Measurements from ENCODE around the gene TCP11.
A peak's percentile ranks its signal among the peaks of the same experiment; 100 is the strongest.

TCP11 gene

GRCh38 chr6:35170891-35171290 is 29.8 kb upstream of the TCP11 start:
- DNase-seq: no peak

GRCh38 chr6:35170166-35170565 is 29.0 kb upstream of the TCP11 start:
- DNase-seq: peak; percentile 71

- no peak for DNase-seq
Observed at GRCh38 chr6:35168461-35168861, 27.3 kb upstream of the TCP11 start.

- DNase-seq: no peak
Observed at GRCh38 chr6:35167505-35167904, 26.4 kb upstream of the TCP11 start.

GRCh38 chr6:35166520-35166919 is 25.4 kb upstream of the TCP11 start:
- no peak for DNase-seq

GRCh38 chr6:35166116-35166515 is 25.0 kb upstream of the TCP11 start:
- no peak for DNase-seq

- DNase-seq: no peak
Observed at GRCh38 chr6:35165630-35166071, 24.5 kb upstream of the TCP11 start.

GRCh38 chr6:35164868-35165267 is 23.7 kb upstream of the TCP11 start:
- no peak for DNase-seq

GRCh38 chr6:35164277-35164676 is 23.1 kb upstream of the TCP11 start:
- DNase-seq: no peak

- no peak for DNase-seq
Observed at GRCh38 chr6:35163836-35164235, 22.7 kb upstream of the TCP11 start.

- DNase-seq: no peak
Observed at GRCh38 chr6:35161776-35162607, 20.9 kb upstream of the TCP11 start.

GRCh38 chr6:35161266-35161665 is 20.1 kb upstream of the TCP11 start:
- DNase-seq: no peak

- no peak for DNase-seq
Observed at GRCh38 chr6:35160642-35161041, 19.5 kb upstream of the TCP11 start.

GRCh38 chr6:35158520-35158919 is 17.4 kb upstream of the TCP11 start:
- no peak for DNase-seq

- no peak for DNase-seq
Observed at GRCh38 chr6:35154947-35155346, 13.8 kb upstream of the TCP11 start.

- DNase-seq: no peak
Observed at GRCh38 chr6:35154262-35154661, 13.1 kb upstream of the TCP11 start.

- no peak for DNase-seq
Observed at GRCh38 chr6:35152067-35152707, 11.0 kb upstream of the TCP11 start.

- no peak for DNase-seq
Observed at GRCh38 chr6:35151466-35151865, 10.3 kb upstream of the TCP11 start.

GRCh38 chr6:35149891-35150566 is 8.9 kb upstream of the TCP11 start:
- peak; percentile 55 for DNase-seq

GRCh38 chr6:35148167-35148741 is 7.1 kb upstream of the TCP11 start:
- peak; percentile 78 for DNase-seq

GRCh38 chr6:35147486-35147885 is 6.3 kb upstream of the TCP11 start:
- DNase-seq: no peak

- no peak for DNase-seq
Observed at GRCh38 chr6:35147026-35147425, 5.9 kb upstream of the TCP11 start.

- peak; percentile 54 for DNase-seq
Observed at GRCh38 chr6:35146453-35146852, 5.3 kb upstream of the TCP11 start.
